Measurements from ENCODE around the gene TNIP2.
A peak's percentile ranks its signal among the peaks of the same experiment; 100 is the strongest.
"Not testable (repeated sequence)": the region's sequence is repeated elsewhere in the genome, so short reads cannot be mapped to it uniquely, and the experiment has no call there.

TNIP2 gene

GRCh38 chr4:2743518-2744445 is 12.4 kb downstream of the TNIP2 start:
- DNase-seq = peak in 2 of 3 experiments; percentile 7 to 81

GRCh38 chr4:2742823-2743517 is 13.2 kb downstream of the TNIP2 start:
- no peak for DNase-seq

GRCh38 chr4:2742081-2742822 is 13.9 kb downstream of the TNIP2 start:
- no peak for DNase-seq

- no peak for DNase-seq
These were observed 14.5 kb downstream of the TNIP2 start for GRCh38 chr4:2741626-2742025.

GRCh38 chr4:2738296-2738695 is 17.8 kb downstream of the TNIP2 start:
- not testable (repeated sequence) for DNase-seq

- DNase-seq = no peak
These were observed 20.3 kb downstream of the TNIP2 start for GRCh38 chr4:2735869-2736268.

GRCh38 chr4:2734612-2735011 is 21.5 kb downstream of the TNIP2 start:
- DNase-seq = peak in 1 of 3 experiments; percentile 5

GRCh38 chr4:2733844-2734574 is 22.1 kb downstream of the TNIP2 start:
- no peak for DNase-seq

GRCh38 chr4:2733001-2733843 is 22.9 kb downstream of the TNIP2 start:
- DNase-seq = no peak

GRCh38 chr4:2732526-2732925 is 23.6 kb downstream of the TNIP2 start:
- no peak for DNase-seq

- DNase-seq = no peak
These were observed 24.2 kb downstream of the TNIP2 start for GRCh38 chr4:2731907-2732317.

- DNase-seq = no peak
These were observed 26.6 kb downstream of the TNIP2 start for GRCh38 chr4:2729533-2729875.

GRCh38 chr4:2728806-2729532 is 27.2 kb downstream of the TNIP2 start:
- no peak for DNase-seq

- no peak for DNase-seq
These were observed 27.9 kb downstream of the TNIP2 start for GRCh38 chr4:2728221-2728620.

GRCh38 chr4:2726881-2727280 is 29.3 kb downstream of the TNIP2 start:
- DNase-seq = not testable (repeated sequence)

GRCh38 chr4:2725380-2725779 is 30.8 kb downstream of the TNIP2 start:
- DNase-seq = no peak

- DNase-seq = no peak
These were observed 32.4 kb downstream of the TNIP2 start for GRCh38 chr4:2723751-2724150.

GRCh38 chr4:2722033-2722432 is 34.1 kb downstream of the TNIP2 start:
- DNase-seq = no peak

GRCh38 chr4:2721586-2721985 is 34.5 kb downstream of the TNIP2 start:
- DNase-seq = no peak

GRCh38 chr4:2716236-2716635 is 39.9 kb downstream of the TNIP2 start:
- no peak for DNase-seq

GRCh38 chr4:2715426-2715825 is 40.7 kb downstream of the TNIP2 start:
- no peak for DNase-seq

All from NCI-H1417 (cell line).